Liver (tissue), 9 donors: ENCODE data around the gene USF2. TPM values are rescaled to one million over a fixed set of nuclear protein-coding genes. Genes with fewer than 3 reads are reported as not detected.

Experiments
- DNase-seq: peaks from one replicate; pipeline ENCODE4 v3.0.0-alpha.2; 2017; ENCODE audit warnings: low spot score
- H3K27ac ChIP-seq, 2 donors: one replicate each; pipeline ENCODE4 v1.7.0; 2013; ENCODE audit warnings: inconsistent platforms in 2 of 2, low read length in 2 of 2, control low read depth in 1 of 2, low read depth in 1 of 2, mild to moderate bottlenecking in 1 of 2
- H3K27me3 ChIP-seq, 4 donors: one replicate each; pipeline versions ENCODE4 v1.6.1 to v1.7.0; 2013; ENCODE audit warnings: low read length in 3 of 4, inconsistent platforms in 1 of 4, mild to moderate bottlenecking in 1 of 4, moderate library complexity in 1 of 4; ENCODE audit not compliant: control insufficient read depth in 4 of 4, insufficient read depth in 4 of 4
- H3K36me3 ChIP-seq, 4 donors: one replicate each; pipeline versions ENCODE4 v1.6.1 to v1.7.0; 2013; ENCODE audit warnings: low read length in 3 of 4, mild to moderate bottlenecking in 3 of 4, low read depth in 1 of 4, moderate library complexity in 1 of 4; ENCODE audit not compliant: control insufficient read depth in 4 of 4, insufficient read depth in 3 of 4
- H3K4me1 ChIP-seq, 4 donors: one replicate each; pipeline versions ENCODE4 v1.6.1 to v1.7.0; 2013; ENCODE audit warnings: low read length in 3 of 4, mild to moderate bottlenecking in 3 of 4, moderate library complexity in 1 of 4; ENCODE audit not compliant: control insufficient read depth in 4 of 4, insufficient read depth in 4 of 4
- H3K4me3 ChIP-seq, 3 donors: one replicate each; pipeline versions ENCODE4 v1.6.1 to v1.7.0; 2013; ENCODE audit warnings: low read length in 3 of 3, control low read depth in 1 of 3, low read depth in 1 of 3, mild to moderate bottlenecking in 1 of 3
- H3K9ac ChIP-seq, 2 donors: one replicate each; pipeline ENCODE4 v1.7.0; 2013; ENCODE audit warnings: low read length in 2 of 2, mild to moderate bottlenecking in 2 of 2, moderate library complexity in 2 of 2, control low read depth in 1 of 2, low read depth in 1 of 2
- H3K9me3 ChIP-seq, 4 donors: one replicate each; pipeline versions ENCODE4 v1.6.1 to v1.7.0; 2013; ENCODE audit warnings: low read length in 3 of 4; ENCODE audit not compliant: control insufficient read depth in 4 of 4
- ATF3 ChIP-seq: IDR thresholded peaks from 2 replicates; pipeline ENCODE4 v1.6.1; 2016; ENCODE audit warnings: antibody characterized with exemption
- EGR1 ChIP-seq, 2 donors: IDR thresholded peaks; 2 replicates each; pipeline ENCODE4 v1.6.1; 2016 to 2018; ENCODE audit warnings: antibody characterized with exemption in 2 of 2, low read depth in 2 of 2
- FOXA1 ChIP-seq: IDR thresholded peaks from 2 replicates; pipeline ENCODE4 v1.6.1; 2016; ENCODE audit warnings: antibody characterized with exemption
- FOXA2 ChIP-seq: IDR thresholded peaks from 2 replicates; pipeline ENCODE4 v1.6.1; 2016; ENCODE audit warnings: antibody characterized with exemption
- GABPA ChIP-seq, 2 donors: IDR thresholded peaks in 1 of 2; conservative IDR thresholded peaks in 1 of 2; 2 replicates each; pipeline ENCODE4 v1.6.1; 2016; ENCODE audit warnings: antibody characterized with exemption in 2 of 2, mild to moderate bottlenecking in 1 of 2, moderate library complexity in 1 of 2
- HNF4A ChIP-seq, 2 donors: conservative IDR thresholded peaks; 2 replicates each; pipeline ENCODE4 v1.6.1; 2016; ENCODE audit warnings: antibody characterized with exemption in 2 of 2, mild to moderate bottlenecking in 2 of 2
- HNF4G ChIP-seq: IDR thresholded peaks from 2 replicates; pipeline ENCODE4 v1.6.1; 2016; ENCODE audit warnings: antibody characterized with exemption
- JUND ChIP-seq, 2 donors: IDR thresholded peaks; 2 replicates each; pipeline ENCODE4 v1.6.1; 2016; ENCODE audit warnings: antibody characterized with exemption in 2 of 2
- MAX ChIP-seq: IDR thresholded peaks from 2 replicates; pipeline ENCODE4 v1.6.1; 2016; ENCODE audit warnings: antibody characterized with exemption
- NR2F2 ChIP-seq: IDR thresholded peaks from 2 replicates; pipeline ENCODE4 v1.6.1; 2016; ENCODE audit warnings: antibody characterized with exemption
- RAD21 ChIP-seq, 2 donors: IDR thresholded peaks; 2 replicates each; pipeline ENCODE4 v1.6.1; 2016; ENCODE audit warnings: antibody characterized with exemption in 2 of 2, mild to moderate bottlenecking in 2 of 2
- REST ChIP-seq: IDR thresholded peaks from 2 replicates; pipeline ENCODE4 v1.6.1; 2016; ENCODE audit warnings: antibody characterized with exemption, mild to moderate bottlenecking
- RXRA ChIP-seq, 2 donors: IDR thresholded peaks; 2 replicates each; pipeline ENCODE4 v1.6.1; 2017 to 2018; ENCODE audit warnings: antibody characterized with exemption in 2 of 2, mild to moderate bottlenecking in 1 of 2
- SP1 ChIP-seq: IDR thresholded peaks from 2 replicates; pipeline ENCODE4 v1.6.1; 2018; ENCODE audit warnings: antibody characterized with exemption, mild to moderate bottlenecking
- TAF1 ChIP-seq: conservative IDR thresholded peaks from 2 replicates; pipeline ENCODE4 v1.6.1; 2016; ENCODE audit warnings: antibody characterized with exemption, mild to moderate bottlenecking
- YY1 ChIP-seq: IDR thresholded peaks from 2 replicates; pipeline ENCODE4 v1.6.1; 2016; ENCODE audit warnings: antibody characterized with exemption, mild to moderate bottlenecking
- ZBTB33 ChIP-seq: IDR thresholded peaks from 2 replicates; pipeline ENCODE4 v1.6.1; 2016; ENCODE audit warnings: antibody characterized with exemption
- WGBS: extraction: QIAGEN DNeasy Blood & Tissue Kit; methylation state at CpG from one replicate; pipeline ENCODE4 v1.1.7; 2013; 5-methylcytosine and 5-hydroxymethylcytosine counted together
- polyA plus RNA-seq, 2 donors: library from polyadenylated mRNA; stranded (reverse) in 1 of 2; unstranded in 1 of 2; fragments of 200-250 nt in 1 of 2; fragments of >200 nt in 1 of 2; fragmentation: Nextera tagmentation in 1 of 2; extraction: Ambion mirVana in 1 of 2; gene quantifications; one replicate each; pipeline versions ENCODE4 v1.2.1 to v1.2.3, GENCODE V29; 2013 to 2015
- total RNA-seq, 2 donors: library from RNA; depleted of rRNA; stranded (reverse); fragments of >200 nt; gene quantifications; one replicate each; pipeline ENCODE4 v1.2.3, GENCODE V29; 2014
- TF ChIP-seq, protein P1 (sequence below): fragments of 150-350 bp; IDR thresholded peaks from 2 replicates; pipeline ENCODE4 v1.5.1; 2017; ENCODE audit warnings: improper control_type of control experiment, low read depth, low read length; ENCODE audit not compliant: missing input control
- donor health status: healthy.
- donor health status: healthy.
- donor health status: healthy.
- donor health status: healthy.
- donor health status: healthy.

Gene USF2
- total and polyA plus RNA-seq, 4 donors: 22.8 to 85.9 (median 55.9) TPM

- Histone ChIP-seq H3K27ac (no peak overlapping the region), H3K9ac (no peak overlapping the region), H3K4me3 (no peak overlapping the region), H3K36me3 (no peaks in the 10 kb centered on the region), H3K4me1 (no peaks in the 10 kb centered on the region), H3K9me3 (no peaks in the 10 kb centered on the region), H3K27me3 (no peaks in the 10 kb centered on the region)
- DNase-seq: no peak
- 99% methylated on average over 3 of the region's 3 CpGs for WGBS
- TF ChIP-seq FOXA1 (no peak), EGR1 (IDR thresholded peaks at IDR 0.05; ENCODE audit: low read depth in 2 of 2) (no peak), SP1 (no peak), TAF1 (no peak), ZBTB33 (no peak), YY1 (no peak), MAX (no peak), JUND (IDR thresholded peaks at IDR 0.05) (no peak), REST (no peak), FOXA2 (no peak), RAD21 (IDR thresholded peaks at IDR 0.05) (no peak), NR2F2 (no peak), RXRA (IDR thresholded peaks at IDR 0.05) (no peak), GABPA (IDR thresholded peaks at IDR 0.05 in 1 of 2, conservative IDR thresholded peaks at IDR 0.05 in 1 of 2) (no peak), HNF4G (no peak), HNF4A (conservative IDR thresholded peaks at IDR 0.05) (no peak), ATF3 (no peak)
- TF ChIP-seq, protein P1, sequence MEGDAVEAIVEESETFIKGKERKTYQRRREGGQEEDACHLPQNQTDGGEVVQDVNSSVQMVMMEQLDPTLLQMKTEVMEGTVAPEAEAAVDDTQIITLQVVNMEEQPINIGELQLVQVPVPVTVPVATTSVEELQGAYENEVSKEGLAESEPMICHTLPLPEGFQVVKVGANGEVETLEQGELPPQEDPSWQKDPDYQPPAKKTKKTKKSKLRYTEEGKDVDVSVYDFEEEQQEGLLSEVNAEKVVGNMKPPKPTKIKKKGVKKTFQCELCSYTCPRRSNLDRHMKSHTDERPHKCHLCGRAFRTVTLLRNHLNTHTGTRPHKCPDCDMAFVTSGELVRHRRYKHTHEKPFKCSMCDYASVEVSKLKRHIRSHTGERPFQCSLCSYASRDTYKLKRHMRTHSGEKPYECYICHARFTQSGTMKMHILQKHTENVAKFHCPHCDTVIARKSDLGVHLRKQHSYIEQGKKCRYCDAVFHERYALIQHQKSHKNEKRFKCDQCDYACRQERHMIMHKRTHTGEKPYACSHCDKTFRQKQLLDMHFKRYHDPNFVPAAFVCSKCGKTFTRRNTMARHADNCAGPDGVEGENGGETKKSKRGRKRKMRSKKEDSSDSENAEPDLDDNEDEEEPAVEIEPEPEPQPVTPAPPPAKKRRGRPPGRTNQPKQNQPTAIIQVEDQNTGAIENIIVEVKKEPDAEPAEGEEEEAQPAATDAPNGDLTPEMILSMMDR: no peak
Measured at GRCh38 chr19:35297515-35297848, 28.7 kb downstream of the USF2 start.

DNA sequence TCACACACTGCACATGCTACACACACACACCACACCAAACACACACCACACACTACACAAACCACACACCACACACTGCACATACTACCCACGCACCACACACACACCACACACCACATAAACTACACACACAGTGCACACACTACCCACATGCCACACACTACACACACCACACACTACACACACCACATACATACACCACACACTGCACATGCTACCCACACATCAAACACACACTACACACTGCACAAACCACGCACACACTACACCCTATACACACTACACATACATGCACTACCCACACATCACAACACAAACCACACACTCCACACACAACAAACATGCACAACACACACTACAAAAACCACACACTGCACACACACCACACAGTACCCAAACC is 29.2 kb downstream of the USF2 start:
- H3K4me3 ChIP-seq: no peak overlapping the region
- no peak for DNase-seq
- no peaks in the 10 kb centered on the region for H3K4me1 ChIP-seq
- 98% methylated on average over 2 of the region's 2 CpGs for WGBS
- no peak overlapping the region for H3K9ac ChIP-seq
- H3K9me3 ChIP-seq: no peaks in the 10 kb centered on the region
- H3K27me3 ChIP-seq: no peaks in the 10 kb centered on the region
- H3K36me3 ChIP-seq: no peaks in the 10 kb centered on the region
- no peak overlapping the region for H3K27ac ChIP-seq
- TF ChIP-seq NR2F2 (no peak), RXRA (IDR thresholded peaks at IDR 0.05) (no peak), HNF4G (no peak), REST (no peak), MAX (no peak), HNF4A (conservative IDR thresholded peaks at IDR 0.05) (no peak), JUND (IDR thresholded peaks at IDR 0.05) (no peak), TAF1 (no peak)
